ENCODE results near the gene SYT9.
"Not testable (repeated sequence)": the region's sequence is repeated elsewhere in the genome, so short reads cannot be mapped to it uniquely, and the experiment has no call there.

Gene SYT9

GRCh38 chr11:7506243-7506642 is 254.5 kb downstream of the SYT9 start:
- DNase-seq (ENCODE audit: low read depth): no peak

GRCh38 chr11:7508087-7508486 is 256.4 kb downstream of the SYT9 start:
- DNase-seq (ENCODE audit: low read depth): no peak

- no peak for DNase-seq (ENCODE audit: low read depth)
Measured at GRCh38 chr11:7509966-7510365, 258.3 kb downstream of the SYT9 start.

- DNase-seq (ENCODE audit: low read depth): no peak
Measured at GRCh38 chr11:7511401-7511800, 259.7 kb downstream of the SYT9 start.

GRCh38 chr11:7512525-7513233 is 261.0 kb downstream of the SYT9 start:
- DNase-seq (ENCODE audit: low read depth): no peak

- DNase-seq (ENCODE audit: low read depth): peak; percentile 84
Measured at GRCh38 chr11:7513234-7514098, 261.8 kb downstream of the SYT9 start, which contains the start of gene PPFIBP2. Gene PPFIBP2, plus strand, starts transcription at chr11:7513999. Its CDS starts 35,477 bp downstream, at chr11:7549476.

GRCh38 chr11:7514099-7514591 is 262.4 kb downstream of the SYT9 start:
- no peak for DNase-seq (ENCODE audit: low read depth)

GRCh38 chr11:7515447-7515886 is 263.8 kb downstream of the SYT9 start:
- DNase-seq (ENCODE audit: low read depth): no peak

- DNase-seq (ENCODE audit: low read depth): no peak
Measured at GRCh38 chr11:7516475-7516874, 264.8 kb downstream of the SYT9 start.

- not testable (repeated sequence) for DNase-seq (ENCODE audit: low read depth)
Measured at GRCh38 chr11:7517743-7518142, 266.0 kb downstream of the SYT9 start.

All from activated T-cell treated with anti-CD3 and anti-CD28 coated beads for 48 hours (primary cell).